Small intestine (tissue), 7 donors: Measurements from ENCODE around the gene ARPC5. TPM values are rescaled to one million over a fixed set of nuclear protein-coding genes. Genes with fewer than 3 reads are reported as not detected.
A peak's percentile ranks its signal among the peaks of the same experiment; 100 is the strongest.
"Not testable (repeated sequence)": the region's sequence is repeated elsewhere in the genome, so short reads cannot be mapped to it uniquely, and the experiment has no call there.

Source experiments
- DNase-seq, 2 donors: peaks; one replicate each; pipeline versions ENCODE4 v3.0.0 to v3.0.0-alpha.2; 2013
- FAIRE-seq: peaks from 2 replicates; lab custom pipeline; 2012; peaks lifted over from hg19 to GRCh38; lab: Jason Lieb, UNC
- H3K27ac ChIP-seq, 3 donors: one replicate each; pipeline ENCODE4 v1.5.1; 2013; ENCODE audit warnings: low read length in 2 of 3, mild to moderate bottlenecking in 2 of 3, control low read depth in 1 of 3, inconsistent platforms in 1 of 3, low read depth in 1 of 3, moderate library complexity in 1 of 3
- H3K27me3 ChIP-seq, 3 donors: one replicate each; pipeline ENCODE4 v1.6.1; 2013; ENCODE audit warnings: low read length in 3 of 3, inconsistent platforms in 1 of 3; ENCODE audit not compliant: control insufficient read depth in 3 of 3, insufficient read depth in 3 of 3
- H3K36me3 ChIP-seq, 3 donors: one replicate each; pipeline ENCODE4 v1.6.1; 2013; ENCODE audit warnings: low read length in 3 of 3, inconsistent platforms in 1 of 3, low read depth in 1 of 3, mild to moderate bottlenecking in 1 of 3, moderate library complexity in 1 of 3; ENCODE audit not compliant: control insufficient read depth in 3 of 3, insufficient read depth in 2 of 3
- H3K4me1 ChIP-seq, 3 donors: one replicate each; pipeline ENCODE4 v1.6.1; 2013; ENCODE audit warnings: low read length in 2 of 3, inconsistent platforms in 1 of 3, low read depth in 1 of 3, mild to moderate bottlenecking in 1 of 3, moderate library complexity in 1 of 3; ENCODE audit not compliant: control insufficient read depth in 3 of 3, insufficient read depth in 2 of 3
- H3K4me3 ChIP-seq, 3 donors: one replicate each; pipeline ENCODE4 v1.5.1; 2013; ENCODE audit warnings: low read length in 3 of 3, control low read depth in 1 of 3, inconsistent platforms in 1 of 3, low read depth in 1 of 3, mild to moderate bottlenecking in 1 of 3, moderate library complexity in 1 of 3
- H3K9me3 ChIP-seq, 2 donors: one replicate each; pipeline ENCODE4 v1.6.1; 2013; ENCODE audit warnings: low read depth in 1 of 2, low read length in 1 of 2; ENCODE audit not compliant: control insufficient read depth in 2 of 2, insufficient read depth in 1 of 2
- WGBS, 3 donors: extraction: QIAGEN DNeasy Blood & Tissue Kit; methylation state at CpG; one replicate each; pipeline ENCODE4 v1.1.7; 2013; 5-methylcytosine and 5-hydroxymethylcytosine counted together
- polyA plus RNA-seq, 4 donors: library from polyadenylated mRNA; stranded (reverse) in 3 of 4; unstranded in 1 of 4; fragments of 200-250 nt in 3 of 4; fragments of 120-200 nt in 1 of 4; gene quantifications; one replicate each; pipeline versions ENCODE4 v1.2.1 to v1.2.3, GENCODE V29; 2013
- donor health status: healthy with polysubstance abuse.
- donor health status: control.
- donor health status: control.
- donor health status: Bipolar disorder and iron deficiency.
- donor health status: healthy.

Gene ARPC5
- polyA plus RNA-seq, 4 donors = 125 to 160 (median 133) TPM

- no peaks in the 10 kb centered on the region for H3K9me3 ChIP-seq
- FAIRE-seq (no peak), DNase-seq (no peak)
- H3K27ac ChIP-seq = no peak overlapping the region
- WGBS, 3 donors = 58 to 68% (median 65%) methylated on average over 2 of the region's 2 CpGs
- peaks cover 0 to 9% (median 5%) of the 10 kb centered on the region in 3 donors for H3K4me1 ChIP-seq
- H3K27me3 ChIP-seq = no peaks in the 10 kb centered on the region
- peaks cover 2 to 5% (median 3%) of the 10 kb centered on the region in 3 donors for H3K36me3 ChIP-seq
- no peak overlapping the region for H3K4me3 ChIP-seq
Measured at GRCh38 chr1:183632114-183632513, 3.5 kb downstream of the ARPC5 start.

- 53 to 72% (median 54%) methylated on average over 2 of the region's 2 CpGs for WGBS, 3 donors
- no peak for DNase-seq
- Histone ChIP-seq H3K27me3 (no peaks in the 10 kb centered on the region), H3K4me3 (no peak overlapping the region), H3K4me1 (peaks cover 0 to 5% (median 5%) of the 10 kb centered on the region in 3 donors), H3K36me3 (peaks cover 2 to 5% (median 3%) of the 10 kb centered on the region in 3 donors), H3K9me3 (no peaks in the 10 kb centered on the region), H3K27ac (no peak overlapping the region)
- no peak for FAIRE-seq
Measured at GRCh38 chr1:183630748-183631147, 4.8 kb downstream of the ARPC5 start.

GRCh38 chr1:183628537-183628936, 7.0 kb downstream of the ARPC5 start:
- DNase-seq = no peak
- Histone ChIP-seq H3K4me1 (peaks cover 0 to 5% (median 5%) of the 10 kb centered on the region in 3 donors), H3K27ac (no peak overlapping the region), H3K4me3 (no peak overlapping the region), H3K27me3 (no peaks in the 10 kb centered on the region), H3K36me3 (peaks cover 2 to 12% (median 3%) of the 10 kb centered on the region in 3 donors), H3K9me3 (no peaks in the 10 kb centered on the region)
- FAIRE-seq = no peak

- H3K27me3 ChIP-seq, H3K4me1 ChIP-seq, H3K27ac ChIP-seq, H3K4me3 ChIP-seq, FAIRE-seq, H3K9me3 ChIP-seq, DNase-seq: not testable (repeated sequence)
- peaks cover 3 to 15% (median 4%) of the 10 kb centered on the region in 3 donors for H3K36me3 ChIP-seq
- WGBS, 3 donors = 47 to 74% (median 60%) methylated on average over 3 of the region's 3 CpGs
Measured at GRCh38 chr1:183626236-183626635, 9.3 kb downstream of the ARPC5 start.

- peak overlapping the region in 1 of 3 donors; percentile 51 for H3K27ac ChIP-seq
- H3K4me1 ChIP-seq = peaks cover 0 to 7% (median 0%) of the 10 kb centered on the region in 3 donors
Measured at GRCh38 chr1:183622884-183623785, 12.4 kb downstream of the ARPC5 start.

GRCh38 chr1:183622013-183622412, 13.6 kb downstream of the ARPC5 start:
- Histone ChIP-seq H3K4me3 (no peak overlapping the region), H3K36me3 (peaks cover 0 to 10% (median 2%) of the 10 kb centered on the region in 3 donors), H3K27me3 (no peaks in the 10 kb centered on the region), H3K27ac (no peak overlapping the region), H3K9me3 (no peaks in the 10 kb centered on the region), H3K4me1 (peaks cover 0 to 7% (median 0%) of the 10 kb centered on the region in 3 donors)
- FAIRE-seq = no peak
- WGBS, 3 donors = 68 to 81% (median 71%) methylated on average over 1 of the region's 1 CpG
- no peak for DNase-seq

More at GRCh38 chr1:183622884-183623785, 12.4 kb downstream of the ARPC5 start:
- peak; percentile 67 to 87 for DNase-seq
- H3K9me3 ChIP-seq = no peaks in the 10 kb centered on the region
- H3K36me3 ChIP-seq = peaks cover 0 to 15% (median 4%) of the 10 kb centered on the region in 3 donors
- no peak for FAIRE-seq
- H3K27me3 ChIP-seq = no peaks in the 10 kb centered on the region
- no peak overlapping the region for H3K4me3 ChIP-seq
- WGBS, 3 donors = 44 to 58% (median 49%) methylated on average over 10 of the region's 10 CpGs

- WGBS, 3 donors = 82 to 90% (median 85%) methylated on average over 2 of the region's 2 CpGs
- peaks cover 0 to 7% (median 0%) of the 10 kb centered on the region in 3 donors for H3K4me1 ChIP-seq
- FAIRE-seq (no peak), DNase-seq (no peak)
- no peaks in the 10 kb centered on the region for H3K9me3 ChIP-seq
- H3K36me3 ChIP-seq = peaks cover 0 to 7% (median 2%) of the 10 kb centered on the region in 3 donors
- no peaks in the 10 kb centered on the region for H3K27me3 ChIP-seq
- no peak overlapping the region for H3K4me3 ChIP-seq
- H3K27ac ChIP-seq = no peak overlapping the region
Measured at GRCh38 chr1:183620311-183620710, 15.3 kb downstream of the ARPC5 start.

GRCh38 chr1:183619781-183620180, 15.8 kb downstream of the ARPC5 start:
- FAIRE-seq (no peak), DNase-seq (no peak)
- Histone ChIP-seq H3K4me1 (peaks cover 0 to 7% (median 0%) of the 10 kb centered on the region in 3 donors), H3K4me3 (no peak overlapping the region), H3K27ac (no peak overlapping the region), H3K36me3 (peaks cover 0 to 7% (median 2%) of the 10 kb centered on the region in 3 donors), H3K27me3 (no peaks in the 10 kb centered on the region), H3K9me3 (no peaks in the 10 kb centered on the region)
- WGBS, 3 donors = 71 to 82% (median 77%) methylated on average over 1 of the region's 1 CpG
